ENCODE results near the gene PEDS1.

DNA sequence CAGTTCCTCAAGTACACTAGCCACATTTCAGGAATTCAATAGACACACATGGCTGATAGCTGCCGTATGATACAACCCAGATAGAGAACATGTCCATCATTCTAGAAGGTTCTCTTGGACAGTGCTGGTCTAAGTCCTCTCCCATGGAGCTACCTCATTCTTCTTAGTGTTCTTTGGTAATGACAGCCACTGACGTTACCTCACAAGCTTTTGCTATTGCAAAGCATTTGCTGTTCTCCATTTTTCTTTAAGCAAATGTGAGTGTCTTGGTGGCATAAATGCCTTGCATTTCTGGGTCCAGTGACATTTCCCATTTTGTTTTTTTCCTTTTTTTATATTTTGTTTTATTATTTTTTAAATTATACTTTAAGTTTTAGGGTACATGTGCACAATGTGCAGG, 28.8 kb upstream of the PEDS1 start:
- TF ChIP-seq EZH2 (IDR thresholded peaks at IDR 0.05), result no peak
- TF ChIP-seq, protein P1, sequence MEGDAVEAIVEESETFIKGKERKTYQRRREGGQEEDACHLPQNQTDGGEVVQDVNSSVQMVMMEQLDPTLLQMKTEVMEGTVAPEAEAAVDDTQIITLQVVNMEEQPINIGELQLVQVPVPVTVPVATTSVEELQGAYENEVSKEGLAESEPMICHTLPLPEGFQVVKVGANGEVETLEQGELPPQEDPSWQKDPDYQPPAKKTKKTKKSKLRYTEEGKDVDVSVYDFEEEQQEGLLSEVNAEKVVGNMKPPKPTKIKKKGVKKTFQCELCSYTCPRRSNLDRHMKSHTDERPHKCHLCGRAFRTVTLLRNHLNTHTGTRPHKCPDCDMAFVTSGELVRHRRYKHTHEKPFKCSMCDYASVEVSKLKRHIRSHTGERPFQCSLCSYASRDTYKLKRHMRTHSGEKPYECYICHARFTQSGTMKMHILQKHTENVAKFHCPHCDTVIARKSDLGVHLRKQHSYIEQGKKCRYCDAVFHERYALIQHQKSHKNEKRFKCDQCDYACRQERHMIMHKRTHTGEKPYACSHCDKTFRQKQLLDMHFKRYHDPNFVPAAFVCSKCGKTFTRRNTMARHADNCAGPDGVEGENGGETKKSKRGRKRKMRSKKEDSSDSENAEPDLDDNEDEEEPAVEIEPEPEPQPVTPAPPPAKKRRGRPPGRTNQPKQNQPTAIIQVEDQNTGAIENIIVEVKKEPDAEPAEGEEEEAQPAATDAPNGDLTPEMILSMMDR (IDR thresholded peaks at IDR 0.05), result no peak
- TF ChIP-seq EZH2phosphoT487 (IDR thresholded peaks at IDR 0.05), result no peak
